Endothelial cell (in vitro differentiated cells): Measurements from ENCODE around the gene LYSMD3. TPM values are rescaled to one million over a fixed set of nuclear protein-coding genes. Genes with fewer than 3 reads are reported as not detected.
A peak's percentile ranks its signal among the peaks of the same experiment; 100 is the strongest.

Experiments used
- DNase-seq: peaks from one replicate; pipeline ENCODE4 v3.0.0; 2021; ENCODE audit warnings: low spot score
- H3K27ac Mint-ChIP-seq: one replicate; pipeline ENCODE4 v1.8.0; 2021; ENCODE audit warnings: mixed read lengths, inconsistent platforms; ENCODE audit not compliant: unreplicated experiment
- H3K27me3 Mint-ChIP-seq: one replicate; pipeline ENCODE4 v1.8.0; 2021; ENCODE audit warnings: mild to moderate bottlenecking, moderate library complexity, mixed read lengths, inconsistent platforms; ENCODE audit not compliant: unreplicated experiment
- H3K36me3 Mint-ChIP-seq: one replicate; pipeline ENCODE4 v1.8.0; 2021; ENCODE audit warnings: mild to moderate bottlenecking, low read depth, mixed read lengths, inconsistent platforms; ENCODE audit not compliant: unreplicated experiment
- H3K4me1 Mint-ChIP-seq: one replicate; pipeline ENCODE4 v1.8.0; 2021; ENCODE audit warnings: mild to moderate bottlenecking, mixed read lengths, inconsistent platforms; ENCODE audit not compliant: unreplicated experiment
- H3K4me3 Mint-ChIP-seq: one replicate; pipeline ENCODE4 v1.8.0; 2021; ENCODE audit warnings: mild to moderate bottlenecking, mixed read lengths, inconsistent platforms; ENCODE audit not compliant: unreplicated experiment
- H3K9me3 Mint-ChIP-seq: one replicate; pipeline ENCODE4 v1.8.0; 2021; ENCODE audit warnings: mixed read lengths, inconsistent platforms; ENCODE audit not compliant: unreplicated experiment
- total RNA-seq: library from RNA; stranded (reverse); fragmentation: NEBNext Ultra II Directional; extraction: Animal tissue kit (Norgen Biotek cat#: 25700); gene quantifications from one replicate; pipeline ENCODE4 v1.2.1, GENCODE V29; 2021; ENCODE audit not compliant: unreplicated experiment
- TF ChIP-seq, protein P1 (sequence below): fragments of 200-600 bp; sonication (generic); IDR thresholded peaks from one replicate; pipeline ENCODE4 v1.5.0; 2021; ENCODE audit warnings: antibody characterized with exemption; ENCODE audit not compliant: unreplicated experiment

LYSMD3 gene
- total RNA-seq, 1 donor from 2014 or later = 15.6 TPM

DNA sequence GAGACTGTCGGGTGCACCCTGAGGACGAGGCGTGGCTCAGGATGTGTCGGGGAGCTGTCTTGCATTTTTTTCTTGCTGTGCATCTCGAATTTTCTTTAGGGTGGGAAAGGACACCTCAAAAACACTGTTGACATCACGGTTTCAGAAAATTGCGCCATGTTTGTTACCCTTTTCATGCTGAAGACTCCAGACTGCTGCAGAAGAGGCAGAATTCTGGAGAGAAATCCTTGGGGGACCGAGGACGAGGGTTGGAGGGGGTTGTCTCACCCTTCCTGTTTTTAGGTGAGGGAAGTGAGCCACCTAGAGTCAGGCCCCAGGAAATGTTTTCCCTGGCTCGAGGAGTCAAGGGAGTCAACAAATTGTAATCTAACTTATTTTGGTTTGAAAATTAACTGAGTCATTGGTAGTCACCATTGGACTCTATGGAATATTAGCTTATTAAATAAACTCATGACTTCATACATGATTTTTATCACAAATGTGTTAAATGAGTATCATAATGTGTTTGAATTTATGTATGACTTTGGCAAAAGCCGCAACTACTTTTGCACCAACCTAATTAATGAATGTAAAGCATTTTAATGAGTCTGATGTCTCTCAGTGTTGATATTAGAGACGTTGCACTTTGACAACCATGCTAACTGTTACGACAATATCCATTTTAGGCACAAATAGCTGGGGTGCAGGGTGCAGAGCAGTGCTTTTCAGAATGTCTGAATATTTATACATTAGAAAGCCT lies 724 bp upstream of the LYSMD3 start:
- peak; percentile 56 for DNase-seq
- TF ChIP-seq, protein P1, sequence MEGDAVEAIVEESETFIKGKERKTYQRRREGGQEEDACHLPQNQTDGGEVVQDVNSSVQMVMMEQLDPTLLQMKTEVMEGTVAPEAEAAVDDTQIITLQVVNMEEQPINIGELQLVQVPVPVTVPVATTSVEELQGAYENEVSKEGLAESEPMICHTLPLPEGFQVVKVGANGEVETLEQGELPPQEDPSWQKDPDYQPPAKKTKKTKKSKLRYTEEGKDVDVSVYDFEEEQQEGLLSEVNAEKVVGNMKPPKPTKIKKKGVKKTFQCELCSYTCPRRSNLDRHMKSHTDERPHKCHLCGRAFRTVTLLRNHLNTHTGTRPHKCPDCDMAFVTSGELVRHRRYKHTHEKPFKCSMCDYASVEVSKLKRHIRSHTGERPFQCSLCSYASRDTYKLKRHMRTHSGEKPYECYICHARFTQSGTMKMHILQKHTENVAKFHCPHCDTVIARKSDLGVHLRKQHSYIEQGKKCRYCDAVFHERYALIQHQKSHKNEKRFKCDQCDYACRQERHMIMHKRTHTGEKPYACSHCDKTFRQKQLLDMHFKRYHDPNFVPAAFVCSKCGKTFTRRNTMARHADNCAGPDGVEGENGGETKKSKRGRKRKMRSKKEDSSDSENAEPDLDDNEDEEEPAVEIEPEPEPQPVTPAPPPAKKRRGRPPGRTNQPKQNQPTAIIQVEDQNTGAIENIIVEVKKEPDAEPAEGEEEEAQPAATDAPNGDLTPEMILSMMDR = no peak
- peaks cover 7% of the 10 kb centered on the region for H3K27me3 Mint-ChIP-seq

DNA sequence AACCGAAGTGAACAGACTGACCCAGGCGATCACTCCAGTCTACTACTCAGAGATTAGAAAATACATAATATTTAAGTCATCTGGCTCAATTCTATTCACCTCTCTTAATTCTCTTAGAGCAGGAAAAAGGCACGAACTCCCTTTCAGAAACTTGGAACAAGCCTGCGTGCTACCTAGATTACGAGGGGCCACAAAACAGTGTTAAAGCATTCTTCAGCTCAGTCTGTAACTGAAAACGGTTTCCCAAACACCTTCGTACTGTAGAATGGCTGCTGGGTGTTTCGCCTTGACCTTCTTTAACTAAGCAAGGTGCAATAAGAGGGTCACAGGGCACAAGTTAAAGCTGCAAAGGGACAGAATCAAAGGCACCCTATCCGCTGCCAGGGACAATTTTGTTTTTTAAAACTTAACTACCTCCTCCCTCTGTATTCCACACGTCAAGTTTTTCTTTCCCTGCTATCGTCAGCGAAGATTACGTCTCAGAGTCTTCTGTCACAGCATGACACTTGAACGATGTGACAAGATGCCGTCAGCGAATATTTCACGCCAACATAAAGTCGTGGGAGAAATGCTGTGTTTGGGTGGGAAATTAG lies 687 bp downstream of the LYSMD3 start:
- TF ChIP-seq, protein P1 = no peak
- Mint-ChIP-seq H3K4me1 (peaks cover 21% of the 10 kb centered on the region), H3K27me3 (peaks cover 5% of the 10 kb centered on the region), H3K4me3 (peak overlapping the region; percentile 95), H3K27ac (peak overlapping the region; percentile 83), H3K9me3 (no peaks in the 10 kb centered on the region), H3K36me3 (peaks cover 4% of the 10 kb centered on the region)
- DNase-seq = no peak

More for the DNA sequence above, 724 bp upstream of the LYSMD3 start:
- H3K4me3 Mint-ChIP-seq = peak overlapping the region; percentile 98
- peak overlapping the region; percentile 98 for H3K27ac Mint-ChIP-seq
- peaks cover 21% of the 10 kb centered on the region for H3K4me1 Mint-ChIP-seq
- peaks cover 4% of the 10 kb centered on the region for H3K36me3 Mint-ChIP-seq
- no peaks in the 10 kb centered on the region for H3K9me3 Mint-ChIP-seq

DNA sequence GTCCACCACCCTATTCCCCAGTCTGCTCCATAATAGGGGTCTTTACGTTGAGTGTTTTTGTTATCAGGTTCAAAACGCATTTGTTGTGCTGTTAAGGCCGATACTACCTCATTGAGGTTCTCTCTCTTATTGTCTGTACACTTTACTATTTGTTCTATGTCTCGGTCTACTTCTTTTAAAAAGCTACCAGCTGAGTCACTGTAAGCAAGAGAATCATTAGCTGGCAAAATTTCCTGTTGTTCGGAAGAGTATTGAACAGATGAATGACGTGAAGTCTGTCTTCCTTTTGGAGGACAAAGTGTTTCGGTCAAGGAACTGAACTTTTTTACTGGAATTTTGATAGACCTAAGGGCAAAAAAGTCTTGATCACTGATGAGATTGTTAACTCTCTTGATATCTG lies 10.3 kb downstream of the LYSMD3 start:
- H3K27ac Mint-ChIP-seq = no peak overlapping the region
- TF ChIP-seq, protein P1 = no peak

DNA sequence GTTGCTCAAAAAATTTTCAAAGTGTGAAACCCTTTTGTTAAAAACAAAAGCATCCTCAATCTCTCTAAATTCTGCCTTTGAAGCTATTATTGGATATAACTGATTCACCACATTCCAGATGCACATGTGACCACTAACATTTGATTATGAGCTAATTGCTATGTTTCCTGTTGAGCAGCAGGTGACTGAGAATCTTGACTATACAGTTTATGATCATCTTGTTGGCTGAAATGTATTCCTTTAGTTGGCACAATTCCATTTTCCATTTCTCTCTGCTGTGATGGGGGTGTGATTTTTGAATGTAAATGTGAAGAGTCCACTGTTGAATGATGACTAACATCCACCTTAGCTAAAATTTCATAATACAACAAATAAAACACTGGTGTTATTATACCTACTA lies 10.7 kb downstream of the LYSMD3 start:
- H3K36me3 Mint-ChIP-seq = peaks cover 10% of the 10 kb centered on the region
- H3K9me3 Mint-ChIP-seq = no peaks in the 10 kb centered on the region
- TF ChIP-seq, protein P1 = no peak
- H3K27ac Mint-ChIP-seq = no peak overlapping the region
- no peak overlapping the region for H3K4me3 Mint-ChIP-seq
- no peak for DNase-seq
- H3K27me3 Mint-ChIP-seq = peaks cover 4% of the 10 kb centered on the region
- H3K4me1 Mint-ChIP-seq = peaks cover 3% of the 10 kb centered on the region

More for the DNA sequence above, 10.3 kb downstream of the LYSMD3 start:
- Mint-ChIP-seq H3K4me1 (peaks cover 3% of the 10 kb centered on the region), H3K36me3 (peaks cover 10% of the 10 kb centered on the region), H3K4me3 (no peak overlapping the region), H3K9me3 (no peaks in the 10 kb centered on the region), H3K27me3 (peaks cover 4% of the 10 kb centered on the region)
- DNase-seq = no peak

DNA sequence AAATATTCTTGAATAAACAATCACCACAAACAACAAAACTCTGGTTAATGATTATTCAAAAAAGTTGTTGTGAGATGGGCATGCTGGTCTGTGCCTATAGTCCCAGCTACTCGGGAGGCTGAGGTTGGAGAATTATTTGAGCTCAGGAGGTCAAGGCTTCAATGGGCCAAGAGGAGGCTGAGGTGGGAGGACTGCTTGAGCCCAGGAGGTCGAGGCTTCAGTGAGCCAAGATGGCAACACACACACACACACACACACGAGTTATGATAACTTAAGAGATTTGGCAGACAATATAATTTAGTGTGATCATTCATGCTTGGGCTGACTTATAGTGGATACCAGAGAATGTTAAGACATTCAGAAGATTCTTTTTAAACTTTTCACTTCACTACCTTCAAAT lies 14.9 kb downstream of the LYSMD3 start:
- no peak for DNase-seq
- Mint-ChIP-seq H3K27me3 (peaks cover 1% of the 10 kb centered on the region), H3K9me3 (no peaks in the 10 kb centered on the region), H3K4me1 (peaks cover 6% of the 10 kb centered on the region), H3K36me3 (no peaks in the 10 kb centered on the region), H3K27ac (no peak overlapping the region), H3K4me3 (no peak overlapping the region)
- TF ChIP-seq, protein P1 = no peak
